ENCODE data around the gene DHPS.
"Not testable (repeated sequence)": the region's sequence is repeated elsewhere in the genome, so short reads cannot be mapped to it uniquely, and the experiment has no call there.

The DHPS gene

DNA sequence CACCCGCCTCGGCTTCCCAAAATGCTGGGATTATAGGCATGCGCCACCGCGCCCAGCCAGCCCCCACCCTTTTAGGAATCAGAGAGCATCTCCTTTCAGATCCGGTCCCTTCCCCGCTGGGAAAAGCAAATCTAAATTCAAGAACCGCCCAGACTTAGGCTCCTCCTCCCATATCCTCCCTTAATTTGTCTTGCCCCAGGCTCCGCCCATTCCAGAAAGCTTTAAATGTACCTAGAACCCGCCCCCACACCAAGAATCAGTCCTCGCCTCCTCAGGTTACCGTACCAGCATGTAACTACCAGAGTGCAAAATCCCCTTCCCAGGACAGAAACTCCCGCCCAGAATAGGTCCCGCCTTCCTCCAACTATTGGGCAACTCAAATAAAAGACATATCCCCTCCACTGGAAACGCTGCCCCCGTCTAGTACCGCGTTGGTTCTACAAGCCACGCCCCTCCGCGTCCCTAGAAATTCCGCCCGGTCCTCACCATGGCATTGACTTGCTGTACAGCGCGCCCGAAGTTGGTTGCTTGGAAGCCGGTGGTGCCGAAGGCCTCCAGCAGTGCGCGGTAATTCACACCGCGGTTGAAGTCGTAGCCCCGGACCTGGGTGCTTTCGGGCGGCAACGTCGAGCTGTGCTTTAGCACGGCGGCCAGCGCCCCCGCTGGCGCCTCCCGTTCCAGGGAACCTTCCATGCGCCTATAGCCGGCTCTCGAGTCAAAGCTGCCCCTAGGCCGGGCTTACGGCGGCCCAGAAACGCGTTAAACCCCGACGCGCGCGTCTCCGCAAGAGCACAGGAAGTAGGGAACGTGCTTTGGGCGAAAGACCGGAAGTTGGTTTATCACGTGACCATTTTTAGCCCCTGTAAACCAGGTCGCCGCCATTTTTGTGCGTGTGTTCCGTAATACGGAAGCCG, at the start of gene DHPS:
Gene DHPS (minus strand): TSS at position 807 of the 914 bp plus-strand sequence. CDS start 114 bp downstream, at position 693.
- Histone ChIP-seq H3K9me3 (ENCODE audit: control insufficient read depth, insufficient read depth, low read depth, low read length) (no peaks in the 10 kb centered on the region), H3K27ac (ENCODE audit: low read depth, low read length) (peak within 1 kb of the TSS; percentile 94), H3K4me3 (ENCODE audit: low read depth, low read length) (peak within 1 kb of the TSS; percentile 87), H3K36me3 (ENCODE audit: control insufficient read depth, insufficient read depth, low read length) (peaks cover 36% of the 10 kb centered on the region), H3K9ac (ENCODE audit: low read length) (peak within 1 kb of the TSS; percentile 98), H3K4me1 (ENCODE audit: control insufficient read depth, insufficient read depth, low read length) (no peaks in the 10 kb centered on the region), H3K27me3 (ENCODE audit: control insufficient read depth, insufficient read depth, low read length) (no peaks in the 10 kb centered on the region)

DNA sequence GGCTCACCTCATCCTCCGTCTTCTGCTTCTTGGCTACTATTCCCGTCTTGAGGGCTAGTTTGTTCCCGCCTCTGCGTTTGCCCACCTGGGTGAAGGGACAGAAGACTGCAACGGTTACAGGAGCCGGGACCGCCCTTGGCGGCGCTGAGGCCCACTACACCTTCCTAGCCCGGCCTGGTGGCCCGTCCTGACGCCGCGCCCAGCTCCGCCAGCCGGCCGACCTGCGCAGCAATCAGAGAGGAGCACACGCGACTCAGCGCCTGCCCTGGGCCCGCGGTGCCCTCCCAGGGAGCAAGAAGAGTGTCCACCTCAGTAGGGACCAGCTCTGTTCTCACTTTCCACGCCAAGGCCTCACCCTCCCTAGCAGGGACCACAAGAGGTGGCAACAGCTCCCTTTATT, 49.7 kb upstream of the DHPS start:
- Histone ChIP-seq H3K9ac (ENCODE audit: low read length) (no peak overlapping the region), H3K27ac (ENCODE audit: low read depth, low read length) (no peak overlapping the region), H3K9me3 (ENCODE audit: control insufficient read depth, insufficient read depth, low read depth, low read length) (no peaks in the 10 kb centered on the region), H3K36me3 (ENCODE audit: control insufficient read depth, insufficient read depth, low read length) (peaks cover 38% of the 10 kb centered on the region), H3K4me3 (ENCODE audit: low read depth, low read length) (no peak overlapping the region), H3K4me1 (ENCODE audit: control insufficient read depth, insufficient read depth, low read length) (peaks cover 8% of the 10 kb centered on the region), H3K27me3 (ENCODE audit: control insufficient read depth, insufficient read depth, low read length) (no peaks in the 10 kb centered on the region)

DNA sequence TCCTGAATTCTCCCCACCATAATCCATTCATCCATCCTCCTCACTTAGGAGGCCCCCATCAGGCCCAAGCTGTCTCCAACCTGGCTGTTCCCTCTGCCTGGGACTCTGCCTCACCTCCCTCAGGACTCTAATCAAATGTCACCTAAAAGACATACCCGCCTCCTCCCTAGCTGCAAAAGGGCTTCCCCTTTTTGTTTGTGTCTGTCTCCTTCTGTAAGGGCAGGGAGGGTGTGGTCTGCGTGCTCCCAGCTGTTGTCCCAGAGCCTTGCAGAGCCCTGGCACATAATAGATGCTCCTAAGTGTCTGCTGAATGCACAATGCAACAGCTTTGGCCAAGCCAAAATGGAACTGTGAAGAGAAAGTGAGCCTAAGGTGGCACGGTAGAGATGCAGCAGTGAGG, 48.4 kb upstream of the DHPS start:
- H3K4me3 ChIP-seq (ENCODE audit: low read depth, low read length): no peak overlapping the region
- H3K27ac ChIP-seq (ENCODE audit: low read depth, low read length): no peak overlapping the region
- peaks cover 8% of the 10 kb centered on the region for H3K4me1 ChIP-seq (ENCODE audit: control insufficient read depth, insufficient read depth, low read length)
- H3K27me3 ChIP-seq (ENCODE audit: control insufficient read depth, insufficient read depth, low read length): no peaks in the 10 kb centered on the region
- peaks cover 38% of the 10 kb centered on the region for H3K36me3 ChIP-seq (ENCODE audit: control insufficient read depth, insufficient read depth, low read length)
- no peaks in the 10 kb centered on the region for H3K9me3 ChIP-seq (ENCODE audit: control insufficient read depth, insufficient read depth, low read depth, low read length)
- no peak overlapping the region for H3K9ac ChIP-seq (ENCODE audit: low read length)

DNA sequence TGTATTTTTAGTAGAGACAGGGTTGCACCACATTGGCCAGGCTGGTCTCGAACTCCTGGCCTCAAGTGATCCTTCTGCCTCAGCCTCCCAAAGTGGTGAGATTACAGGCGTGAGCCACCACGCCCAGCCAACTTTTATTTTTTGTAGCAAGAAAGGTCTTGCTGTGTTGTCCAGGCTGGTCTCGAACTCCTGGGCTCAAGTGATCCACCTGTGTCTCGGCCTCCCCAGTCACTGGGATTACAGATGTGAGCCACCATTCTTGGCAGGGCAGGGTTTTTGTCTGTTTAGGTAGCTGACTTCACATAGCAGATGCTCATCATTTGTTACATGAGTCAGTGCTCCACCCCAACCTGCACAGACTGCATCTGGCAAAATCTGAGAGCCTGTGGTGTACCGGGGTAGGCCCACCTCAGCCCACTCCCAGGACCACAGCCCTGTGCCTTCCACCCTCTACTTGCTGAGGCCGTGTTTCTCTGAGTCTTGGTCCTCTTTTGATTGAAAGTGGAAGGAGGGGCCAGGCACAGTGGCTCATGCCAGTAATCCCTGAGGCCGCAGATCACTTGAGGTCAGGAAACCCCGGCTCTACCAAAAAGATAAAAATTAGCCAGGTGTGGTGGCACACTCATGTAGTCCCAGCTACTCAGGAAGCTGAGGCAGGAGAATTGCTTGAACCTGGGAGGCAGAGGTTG, 46.2 kb upstream of the DHPS start:
- Histone ChIP-seq H3K27ac (ENCODE audit: low read depth, low read length) (no peak overlapping the region), H3K9me3 (ENCODE audit: control insufficient read depth, insufficient read depth, low read depth, low read length) (no peaks in the 10 kb centered on the region), H3K4me1 (ENCODE audit: control insufficient read depth, insufficient read depth, low read length) (0 out of 2 replicates have a peak, but pooled peaks cover 4% of the 10 kb centered on the region), H3K36me3 (ENCODE audit: control insufficient read depth, insufficient read depth, low read length) (peaks cover 38% of the 10 kb centered on the region), H3K27me3 (ENCODE audit: control insufficient read depth, insufficient read depth, low read length) (no peaks in the 10 kb centered on the region), H3K9ac (ENCODE audit: low read length) (no peak overlapping the region), H3K4me3 (ENCODE audit: low read depth, low read length) (no peak overlapping the region)

DNA sequence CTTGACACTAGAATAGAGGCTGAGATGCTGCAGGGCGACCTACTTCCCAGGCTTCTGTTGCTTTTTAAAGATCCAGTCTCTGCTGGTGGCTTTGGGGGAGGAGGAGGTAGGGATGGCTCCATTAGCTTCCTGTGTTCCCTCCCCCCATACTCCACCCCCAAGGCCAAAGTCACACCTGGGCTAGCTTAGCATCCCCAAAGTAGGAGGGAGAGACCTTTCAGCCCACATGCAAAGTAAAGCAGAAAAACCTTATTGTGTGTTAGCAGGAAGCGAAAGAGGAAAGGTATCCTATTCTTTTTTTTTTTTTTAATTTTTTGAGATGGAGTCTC, 45.3 kb upstream of the DHPS start:
- Histone ChIP-seq H3K27ac (ENCODE audit: low read depth, low read length) (no peak overlapping the region), H3K4me1 (ENCODE audit: control insufficient read depth, insufficient read depth, low read length) (0 out of 2 replicates have a peak, but pooled peaks cover 4% of the 10 kb centered on the region), H3K9ac (ENCODE audit: low read length) (no peak overlapping the region), H3K9me3 (ENCODE audit: control insufficient read depth, insufficient read depth, low read depth, low read length) (no peaks in the 10 kb centered on the region), H3K36me3 (ENCODE audit: control insufficient read depth, insufficient read depth, low read length) (peaks cover 34% of the 10 kb centered on the region), H3K4me3 (ENCODE audit: low read depth, low read length) (no peak overlapping the region), H3K27me3 (ENCODE audit: control insufficient read depth, insufficient read depth, low read length) (no peaks in the 10 kb centered on the region)

DNA sequence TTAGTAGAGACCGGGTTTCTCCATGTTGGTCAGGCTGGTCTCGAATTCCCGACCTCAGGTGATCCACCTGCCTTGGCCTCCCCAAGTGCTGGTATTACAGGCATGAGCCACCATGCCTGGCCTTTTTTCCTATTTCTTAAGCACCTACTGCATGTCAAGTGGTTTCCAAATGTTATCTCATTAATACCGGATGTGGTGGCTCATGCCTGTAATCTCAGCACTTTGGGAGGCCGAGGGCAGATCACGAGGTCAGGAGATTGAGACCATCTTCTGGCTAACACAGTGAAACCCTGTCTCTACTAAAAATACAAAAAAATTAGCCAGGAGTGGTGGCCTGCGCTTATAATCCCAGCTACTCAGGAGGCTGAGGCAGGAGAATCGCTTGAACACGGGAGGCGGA, 43.9 kb upstream of the DHPS start:
- H3K36me3 ChIP-seq (ENCODE audit: control insufficient read depth, insufficient read depth, low read length): peaks cover 23% of the 10 kb centered on the region
- not testable (repeated sequence) for H3K4me3 ChIP-seq (ENCODE audit: low read depth, low read length); H3K27me3 ChIP-seq (ENCODE audit: control insufficient read depth, insufficient read depth, low read length); H3K27ac ChIP-seq (ENCODE audit: low read depth, low read length); H3K9me3 ChIP-seq (ENCODE audit: control insufficient read depth, insufficient read depth, low read depth, low read length); H3K4me1 ChIP-seq (ENCODE audit: control insufficient read depth, insufficient read depth, low read length); H3K9ac ChIP-seq (ENCODE audit: low read length)

DNA sequence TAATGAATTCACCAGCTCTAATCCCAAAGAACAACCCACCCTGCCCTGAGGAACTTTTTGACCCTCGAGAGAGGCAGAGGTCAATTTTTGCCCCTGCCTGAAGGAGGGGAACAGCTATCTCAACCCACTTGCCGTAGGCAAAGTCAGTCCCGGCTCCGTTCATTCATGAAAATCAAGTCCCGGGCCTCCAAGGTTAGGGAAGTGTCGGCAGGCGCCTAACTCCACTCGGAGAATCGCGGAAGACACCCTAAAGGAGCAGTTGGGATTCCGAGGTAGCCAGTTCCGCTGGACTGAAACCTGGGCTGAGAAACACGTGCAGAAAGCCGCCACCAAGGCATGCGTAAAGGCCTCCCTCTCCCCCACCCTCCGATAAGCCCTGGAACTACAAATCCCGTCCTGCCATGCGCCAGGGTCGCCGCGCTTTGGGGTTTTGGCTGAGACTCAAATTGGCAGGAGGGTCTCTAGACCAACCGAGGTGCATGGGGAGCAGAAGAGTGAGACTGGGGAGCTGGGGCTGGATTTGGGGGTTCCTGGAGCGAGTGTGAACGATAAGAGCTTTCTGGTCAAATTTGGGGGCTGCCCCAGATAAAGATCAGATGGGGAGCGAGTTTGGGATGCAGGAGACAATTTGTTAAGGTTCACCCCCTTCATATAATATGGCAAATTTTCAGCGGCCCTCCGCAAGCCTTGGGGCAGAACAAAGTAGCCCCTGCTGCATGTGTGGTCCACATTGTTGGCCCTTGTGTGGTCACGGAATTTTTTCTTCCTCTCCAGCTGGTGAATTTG, 42.2 kb upstream of the DHPS start, which contains the start of gene TNPO2:
Gene TNPO2 (minus strand): TSS at position 292 of the 786 bp plus-strand sequence. CDS start 2,955 bp downstream, outside the sequence.
- Histone ChIP-seq H3K9ac (ENCODE audit: low read length) (peak within 1 kb of the TSS; percentile 92), H3K4me1 (ENCODE audit: control insufficient read depth, insufficient read depth, low read length) (peaks cover 8% of the 10 kb centered on the region; the same call in 1 of the 2 replicates), H3K4me3 (ENCODE audit: low read depth, low read length) (peak within 1 kb of the TSS; percentile 84), H3K36me3 (ENCODE audit: control insufficient read depth, insufficient read depth, low read length) (peaks cover 15% of the 10 kb centered on the region), H3K27ac (ENCODE audit: low read depth, low read length) (peak within 1 kb of the TSS; percentile 72), H3K27me3 (ENCODE audit: control insufficient read depth, insufficient read depth, low read length) (no peaks in the 10 kb centered on the region), H3K9me3 (ENCODE audit: control insufficient read depth, insufficient read depth, low read depth, low read length) (no peaks in the 10 kb centered on the region)

DNA sequence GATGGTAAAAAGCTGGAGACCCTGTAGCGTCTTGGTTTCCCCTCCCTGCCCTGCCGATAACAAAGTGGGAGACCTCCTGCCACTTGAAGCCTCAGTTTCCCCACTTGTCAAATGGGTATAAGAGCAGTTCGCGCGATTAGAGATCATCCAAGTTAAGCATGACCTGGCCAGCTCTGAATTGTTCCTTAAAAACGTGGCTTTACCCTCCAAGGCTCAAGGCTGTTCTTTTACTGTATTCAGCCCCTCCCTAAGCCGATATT, 41.6 kb upstream of the DHPS start:
- Histone ChIP-seq H3K27me3 (ENCODE audit: control insufficient read depth, insufficient read depth, low read length) (no peaks in the 10 kb centered on the region), H3K4me1 (ENCODE audit: control insufficient read depth, insufficient read depth, low read length) (peaks cover 8% of the 10 kb centered on the region; the same call in 1 of the 2 replicates), H3K4me3 (ENCODE audit: low read depth, low read length) (peak overlapping the region; percentile 84), H3K9me3 (ENCODE audit: control insufficient read depth, insufficient read depth, low read depth, low read length) (no peaks in the 10 kb centered on the region), H3K27ac (ENCODE audit: low read depth, low read length) (peak overlapping the region; percentile 72), H3K9ac (ENCODE audit: low read length) (peak overlapping the region; percentile 92), H3K36me3 (ENCODE audit: control insufficient read depth, insufficient read depth, low read length) (peaks cover 18% of the 10 kb centered on the region)

DNA sequence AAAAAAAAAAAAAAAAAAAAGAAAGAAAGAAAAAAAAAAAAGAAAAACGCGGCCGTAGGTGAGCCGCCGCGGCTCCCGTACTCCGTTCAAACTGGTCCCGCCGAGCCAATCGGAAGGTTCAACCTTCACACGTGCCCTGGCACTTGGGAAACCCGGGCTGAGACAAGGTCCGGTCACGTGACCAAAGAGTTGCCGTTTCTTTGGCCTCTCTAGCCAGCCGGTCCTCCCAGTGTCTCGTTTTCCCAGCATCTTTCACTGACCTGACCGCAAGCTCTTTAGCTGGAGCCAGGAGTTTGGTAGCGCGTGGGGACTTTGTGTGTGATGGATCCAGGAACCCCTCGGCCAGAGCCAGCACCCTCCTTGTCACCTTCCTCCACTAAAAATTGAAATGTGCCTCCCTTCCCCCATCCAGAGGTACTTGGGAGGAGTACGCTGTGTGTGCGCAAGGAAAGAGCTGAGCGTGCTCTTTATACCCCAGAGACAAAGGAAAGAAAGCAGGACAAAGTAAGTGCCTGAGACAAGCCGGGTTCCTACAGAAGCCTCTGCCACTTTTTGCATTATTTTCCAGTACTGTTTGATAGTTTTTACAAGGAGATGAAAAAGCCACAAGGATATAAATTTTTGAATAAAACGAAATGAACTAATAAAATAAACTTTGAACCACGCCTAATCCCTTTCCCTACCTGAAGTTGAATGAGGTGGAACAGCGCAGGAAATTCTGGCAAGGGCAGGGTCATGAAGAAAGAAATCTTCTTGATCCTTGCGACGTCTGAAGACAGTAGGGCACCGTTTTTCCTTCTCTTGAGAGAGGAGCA, 41.1 kb upstream of the DHPS start:
- Histone ChIP-seq H3K27ac (ENCODE audit: low read depth, low read length) (peak overlapping the region; percentile 72), H3K9ac (ENCODE audit: low read length) (peak overlapping the region; percentile 92), H3K9me3 (ENCODE audit: control insufficient read depth, insufficient read depth, low read depth, low read length) (no peaks in the 10 kb centered on the region), H3K27me3 (ENCODE audit: control insufficient read depth, insufficient read depth, low read length) (no peaks in the 10 kb centered on the region), H3K4me3 (ENCODE audit: low read depth, low read length) (peak overlapping the region; percentile 84), H3K36me3 (ENCODE audit: control insufficient read depth, insufficient read depth, low read length) (peaks cover 17% of the 10 kb centered on the region), H3K4me1 (ENCODE audit: control insufficient read depth, insufficient read depth, low read length) (peaks cover 8% of the 10 kb centered on the region; the same call in 1 of the 2 replicates)

Data from HUES6 (cell line).